GM21390 (cell line): ENCODE results near the gene MYLK3.

ENCODE experiments used
- ATAC-seq: cut with Tn5 transposase; IDR thresholded peaks from one replicate; pipeline ENCODE4 v1.9.1; 2021; ENCODE audit not compliant: unreplicated experiment

The MYLK3 gene

DNA sequence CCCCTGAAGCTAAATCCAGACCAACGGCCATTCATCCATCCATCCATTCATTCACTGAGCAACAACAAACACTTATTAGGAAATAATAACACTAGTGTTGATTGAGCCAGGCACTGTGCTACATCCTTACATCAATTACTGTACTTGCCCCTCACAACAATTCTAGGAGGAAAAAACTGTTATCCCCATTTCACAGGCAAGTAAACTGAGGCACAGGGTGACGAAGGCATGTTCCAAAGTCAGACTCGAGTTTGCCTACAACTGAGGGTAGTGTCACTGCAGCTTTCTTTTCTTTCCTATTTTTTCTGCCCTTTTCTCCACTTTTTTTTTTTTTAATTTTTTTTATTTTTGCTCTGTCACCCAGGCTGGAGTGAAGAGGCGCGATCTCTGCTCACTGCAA is 11.2 kb upstream of the MYLK3 start:
- ATAC-seq = no peak

DNA sequence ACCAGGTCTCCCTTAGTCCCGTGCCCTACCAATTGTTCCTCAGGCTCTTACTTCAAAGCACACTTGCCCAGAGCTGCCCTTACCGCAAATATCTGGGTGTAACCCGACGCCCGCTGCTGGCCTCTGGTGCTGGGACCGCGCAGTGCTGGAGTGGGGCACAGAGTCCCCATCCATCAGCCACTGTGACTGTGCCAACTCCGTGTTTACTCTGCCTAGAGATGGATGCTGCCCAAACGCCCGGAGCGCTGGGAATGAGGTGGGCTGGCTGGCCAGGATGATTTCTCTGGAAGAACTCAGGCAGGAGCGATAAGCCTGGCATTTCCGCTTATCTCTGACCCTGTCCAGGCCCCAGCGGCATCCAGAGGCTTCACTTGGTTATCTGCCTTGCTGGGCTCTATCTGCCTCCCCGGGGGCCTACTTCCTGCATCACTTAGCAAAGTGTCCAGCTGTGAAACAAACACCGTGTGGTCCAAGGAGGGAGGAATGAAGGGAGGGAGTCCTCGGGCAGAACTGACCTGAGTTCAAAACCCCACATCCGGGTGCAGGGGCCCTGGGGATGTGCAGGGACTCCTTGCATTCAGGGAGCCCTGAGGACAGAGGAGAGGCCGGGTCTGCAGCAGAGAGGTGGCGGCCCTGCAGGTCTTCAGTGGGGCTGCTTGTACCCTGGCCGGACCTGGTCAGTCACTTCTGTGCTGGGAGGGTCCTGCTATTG is 9.4 kb upstream of the MYLK3 start:
- no peak for ATAC-seq

DNA sequence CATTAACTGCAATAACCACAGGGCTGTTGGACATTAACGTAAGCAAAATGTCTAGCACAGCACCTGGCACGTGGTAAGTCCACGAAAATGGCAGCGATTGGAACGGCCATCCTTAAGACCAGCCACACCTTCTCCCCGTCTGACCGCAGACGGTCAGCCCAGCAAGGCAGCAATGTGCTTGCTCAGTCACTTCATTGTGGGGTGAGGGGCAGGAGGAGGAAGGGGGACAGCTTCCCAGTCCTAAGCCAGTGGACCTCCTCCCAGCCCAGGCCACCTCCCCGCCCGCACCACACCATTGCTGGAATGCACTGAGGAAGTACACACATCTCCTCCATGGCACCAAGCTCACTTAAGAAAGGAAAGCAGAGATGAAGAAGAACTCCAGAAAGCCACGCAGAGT is 8.6 kb upstream of the MYLK3 start:
- ATAC-seq = no peak

DNA sequence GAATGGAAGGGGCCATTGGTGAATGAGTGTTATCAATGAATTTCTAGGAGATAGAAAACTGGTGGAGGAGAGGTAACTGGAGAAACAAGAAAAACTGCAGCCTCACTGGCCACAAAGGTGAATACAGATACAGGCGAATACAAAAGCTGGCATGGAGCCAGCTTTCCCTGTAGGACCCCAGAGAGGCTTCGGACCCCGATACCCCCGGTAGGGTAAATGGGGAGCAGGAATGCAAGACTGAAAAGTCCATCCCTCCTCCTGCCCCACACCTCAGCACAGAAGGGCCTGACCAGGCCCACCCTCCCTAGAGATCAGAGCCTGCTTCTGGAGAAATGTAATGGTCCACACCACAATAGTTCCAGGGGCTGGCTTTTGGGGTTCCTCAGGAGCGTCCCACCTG is 4.9 kb upstream of the MYLK3 start:
- ATAC-seq = no peak

DNA sequence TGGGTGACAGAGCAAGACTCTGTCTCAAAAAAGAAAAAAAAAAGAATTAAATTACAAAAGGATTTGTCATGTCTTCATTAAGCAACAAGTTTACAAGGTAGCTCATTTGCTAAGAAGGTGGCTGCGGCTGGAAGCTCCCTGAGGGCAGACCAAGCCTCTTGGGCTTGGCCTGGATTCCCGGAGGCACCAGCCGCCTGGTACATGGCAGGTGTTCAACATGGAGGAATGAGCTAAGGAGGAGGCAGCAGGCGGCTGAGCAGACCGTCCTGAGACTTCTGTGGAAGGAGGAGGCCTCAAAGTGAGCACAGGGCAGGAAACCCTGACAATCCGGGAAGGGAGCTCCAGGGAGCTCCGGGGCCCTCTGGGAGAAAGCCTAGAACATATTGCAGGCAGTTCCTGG is 3.2 kb upstream of the MYLK3 start:
- no peak for ATAC-seq

DNA sequence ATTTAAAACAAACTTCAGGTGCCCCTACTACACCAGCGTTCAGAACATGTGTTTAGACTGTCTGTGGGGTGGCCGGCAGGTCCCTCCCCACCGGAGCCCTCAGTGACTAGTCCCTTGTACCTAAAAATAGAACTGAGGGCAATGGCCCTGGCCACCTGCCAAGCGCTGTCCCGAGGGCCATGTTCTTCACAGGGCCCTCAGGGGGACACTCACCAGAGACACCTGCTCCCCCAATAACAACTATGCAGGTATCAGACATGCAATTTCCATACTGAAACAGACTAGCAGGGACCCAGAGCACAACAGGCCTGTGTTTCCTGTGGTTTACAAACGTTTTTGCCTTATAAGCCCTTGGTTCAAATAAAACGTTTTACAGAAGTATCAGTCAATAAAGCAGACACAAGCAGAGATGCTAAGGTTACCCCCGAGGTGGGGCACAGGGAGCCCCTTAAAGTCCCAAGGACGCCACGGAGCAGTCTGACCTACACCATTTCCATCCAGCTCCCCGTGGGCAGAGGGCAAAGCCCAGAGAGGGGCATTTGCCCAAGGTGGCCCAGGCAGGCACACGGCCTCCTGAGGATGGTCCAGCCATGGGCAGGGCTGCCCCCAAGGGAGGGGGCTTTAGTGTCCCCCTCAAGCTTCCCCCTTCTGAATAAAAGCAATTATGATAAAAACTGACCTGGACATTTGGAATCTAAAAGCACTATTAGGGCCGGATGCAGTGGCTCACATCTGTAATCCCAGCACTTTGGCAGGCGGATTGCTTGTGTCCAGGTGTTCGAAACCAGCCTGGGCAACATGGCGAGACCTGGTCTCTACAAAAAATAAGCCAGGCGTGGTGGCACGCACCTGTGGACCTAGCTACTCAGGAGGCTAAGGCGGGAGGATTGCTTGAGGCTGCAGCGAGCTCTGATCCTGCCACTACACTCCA is 896 bp upstream of the MYLK3 start:
- peak; percentile 74 for ATAC-seq

DNA sequence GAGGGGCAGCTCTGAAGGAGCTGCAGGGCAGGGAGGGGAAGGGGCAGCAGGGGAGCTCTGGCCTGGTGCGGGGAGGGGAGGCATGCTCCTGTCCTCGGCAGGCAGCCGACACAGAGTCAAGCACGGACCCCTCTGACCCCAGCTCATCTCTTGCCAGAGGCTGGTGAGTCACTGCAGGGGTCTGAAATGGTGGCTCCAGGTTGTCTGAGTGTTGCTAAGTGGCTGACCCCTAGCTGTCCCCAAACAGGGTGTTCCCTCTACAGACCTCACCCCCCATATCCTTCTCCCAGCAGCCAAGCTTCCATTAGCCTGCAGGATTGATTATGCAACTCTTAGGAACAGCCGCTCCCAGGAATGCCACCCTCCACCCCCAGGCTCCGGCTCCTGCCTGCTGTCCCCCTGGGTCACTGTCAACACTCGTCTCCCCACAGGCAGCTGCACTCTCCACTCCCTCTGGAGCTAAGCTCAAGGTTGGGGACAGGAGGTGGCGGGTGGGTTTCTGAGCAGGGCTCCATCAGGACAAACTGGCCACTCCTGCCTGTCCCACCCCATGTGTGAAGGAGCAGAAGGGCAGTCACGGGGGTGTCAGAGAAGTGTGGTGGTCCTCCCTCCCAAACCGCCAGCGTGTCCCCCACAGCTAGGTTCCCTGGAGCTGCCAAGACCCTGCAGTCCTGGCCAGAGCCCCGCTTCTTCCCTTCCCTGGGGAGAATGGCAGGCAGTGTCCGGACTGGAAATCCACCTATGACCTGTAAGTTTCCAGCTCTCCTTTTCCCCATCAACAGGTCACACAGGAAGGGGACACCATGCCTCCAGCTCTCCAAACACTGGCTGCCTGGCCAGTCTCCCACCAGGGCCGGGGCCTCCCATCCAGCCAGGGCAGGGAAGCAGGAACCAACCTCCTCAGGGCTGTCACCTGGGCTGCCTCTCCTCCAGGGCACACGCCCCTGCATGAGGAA is 1.0 kb downstream of the MYLK3 start:
- no peak for ATAC-seq

DNA sequence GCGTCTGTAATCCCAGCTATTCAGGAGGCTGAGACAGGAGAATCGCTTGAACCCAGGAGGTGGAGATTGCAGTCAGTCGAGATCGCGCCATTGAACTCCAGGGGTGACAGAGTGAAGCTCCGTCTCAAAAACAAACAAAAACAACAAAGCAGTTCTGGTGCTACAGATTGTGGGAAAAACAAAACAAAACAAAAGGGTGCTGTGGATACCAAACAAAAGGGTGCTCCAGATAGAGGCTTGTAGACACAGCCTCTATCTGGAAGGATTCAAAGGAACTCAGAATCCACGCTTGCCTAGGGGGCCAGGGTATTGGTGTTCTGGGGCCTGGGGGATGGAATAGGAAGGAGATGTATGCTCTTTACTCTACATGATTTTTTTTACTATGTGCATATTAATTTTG is 2.5 kb downstream of the MYLK3 start:
- no peak for ATAC-seq

DNA sequence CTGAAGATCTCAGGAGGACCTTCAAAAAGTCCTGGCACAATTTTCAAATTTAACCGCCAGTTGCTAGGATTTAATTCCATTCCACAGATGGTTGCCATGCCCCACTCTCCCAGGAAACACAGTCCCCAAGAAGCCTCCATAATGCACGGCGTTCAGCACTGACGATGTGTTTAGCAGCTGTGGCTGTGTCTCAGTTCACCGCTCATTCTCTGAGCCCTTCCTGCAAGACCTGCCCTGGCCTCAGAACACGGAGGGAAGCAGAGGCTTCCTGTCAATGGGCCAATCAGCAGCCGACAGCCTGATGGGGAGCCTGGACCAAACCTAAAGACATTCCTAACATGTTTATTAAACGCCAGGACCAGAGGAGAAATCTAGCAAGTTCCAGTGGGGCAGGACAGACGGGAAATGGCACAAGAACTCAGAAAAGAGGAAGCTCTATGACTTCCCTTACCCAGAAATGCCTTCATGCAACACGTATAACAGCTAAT is 4.9 kb downstream of the MYLK3 start:
- peak; percentile 76 for ATAC-seq

DNA sequence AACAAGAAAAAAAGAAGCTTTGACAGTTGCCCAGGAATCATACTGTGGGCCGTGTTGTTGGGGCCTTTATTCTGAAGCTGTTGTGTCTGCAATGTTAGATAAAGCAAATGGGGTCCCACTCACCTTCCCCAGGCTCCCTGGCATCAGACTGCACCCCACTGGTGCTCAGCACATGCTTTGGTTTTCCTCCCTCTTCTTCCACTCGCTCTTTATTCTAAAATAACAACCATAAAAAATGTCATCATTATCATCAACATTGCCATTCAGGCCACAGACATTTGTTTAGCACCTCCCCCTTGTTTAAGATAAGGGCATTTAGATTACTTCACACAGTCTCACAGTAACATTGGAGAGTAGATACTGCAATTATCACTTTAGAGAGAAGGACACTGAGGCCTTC is 8.2 kb downstream of the MYLK3 start:
- ATAC-seq = no peak

DNA sequence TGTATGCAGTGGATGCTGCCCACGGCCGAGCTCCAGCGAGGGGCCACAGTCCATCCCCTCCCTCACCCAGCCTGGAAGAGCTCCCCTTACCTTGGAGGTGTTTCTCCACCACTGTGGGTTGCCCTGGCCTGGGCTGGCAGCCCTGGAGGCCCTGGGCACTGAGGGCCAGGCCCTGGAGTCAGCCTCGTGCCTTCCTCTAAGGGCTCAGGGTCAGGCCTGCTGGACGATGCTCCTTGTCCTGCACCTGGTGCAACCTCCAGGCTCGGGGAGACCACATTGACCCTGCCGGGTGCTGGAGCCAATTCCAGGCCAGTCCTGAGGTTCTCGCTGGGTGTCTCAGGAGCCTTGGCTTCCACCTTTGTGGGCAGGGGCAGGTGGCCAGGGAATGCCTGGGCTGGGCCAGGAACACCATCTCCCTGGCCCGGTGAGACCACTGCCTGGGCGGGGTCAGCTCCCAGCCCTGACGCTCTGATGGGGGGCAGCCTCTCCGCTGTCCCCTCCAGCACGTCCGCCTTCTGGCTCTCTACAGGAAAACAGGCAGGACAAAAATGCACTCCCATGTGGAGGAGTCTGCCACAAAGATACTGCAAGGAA is 10.4 kb downstream of the MYLK3 start:
- no peak for ATAC-seq

DNA sequence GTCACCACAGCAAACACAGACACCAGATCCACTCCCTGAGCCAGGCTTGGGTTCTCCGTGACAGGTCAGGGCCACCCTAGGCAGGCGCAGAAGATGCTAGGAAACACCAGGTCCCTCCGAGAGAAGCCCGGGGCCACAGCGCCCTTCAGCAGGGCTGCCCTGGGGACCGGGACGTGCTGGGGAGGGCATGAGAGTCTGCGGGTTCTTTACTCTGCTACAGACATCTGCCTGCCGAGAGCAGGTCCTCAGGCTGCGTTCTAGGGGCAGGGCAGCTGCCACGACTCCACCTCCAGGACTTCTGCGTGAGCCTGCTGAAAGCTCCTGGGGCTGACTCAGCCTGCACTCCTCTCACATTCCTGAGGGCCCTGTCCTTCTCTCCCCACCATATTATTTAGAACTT is 11.4 kb downstream of the MYLK3 start:
- no peak for ATAC-seq

DNA sequence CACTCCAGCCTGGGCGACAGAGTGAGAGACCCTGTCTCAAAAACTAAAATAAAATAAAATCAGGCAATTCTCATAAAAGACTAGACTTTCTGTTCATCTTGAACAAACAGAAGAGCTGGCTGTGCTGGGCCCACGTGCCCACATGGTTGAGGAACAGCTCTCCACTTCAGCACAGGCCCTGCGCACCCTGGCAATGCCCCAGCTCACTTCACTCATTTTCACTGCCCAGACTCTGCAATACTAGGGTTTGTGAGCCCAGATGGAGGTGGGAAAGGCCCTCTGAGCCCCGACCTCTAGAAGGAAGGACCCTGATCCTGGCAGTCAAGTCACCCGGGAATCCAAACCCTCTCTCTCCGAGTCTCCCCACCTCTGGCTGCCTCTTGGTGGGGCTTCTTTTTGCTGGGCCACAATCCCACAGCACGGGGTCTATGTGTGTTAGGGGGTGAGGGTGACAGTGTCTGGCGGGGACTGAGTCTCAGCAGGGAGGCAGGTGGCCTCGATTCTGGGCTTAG is 14.8 kb downstream of the MYLK3 start:
- ATAC-seq = no peak

DNA sequence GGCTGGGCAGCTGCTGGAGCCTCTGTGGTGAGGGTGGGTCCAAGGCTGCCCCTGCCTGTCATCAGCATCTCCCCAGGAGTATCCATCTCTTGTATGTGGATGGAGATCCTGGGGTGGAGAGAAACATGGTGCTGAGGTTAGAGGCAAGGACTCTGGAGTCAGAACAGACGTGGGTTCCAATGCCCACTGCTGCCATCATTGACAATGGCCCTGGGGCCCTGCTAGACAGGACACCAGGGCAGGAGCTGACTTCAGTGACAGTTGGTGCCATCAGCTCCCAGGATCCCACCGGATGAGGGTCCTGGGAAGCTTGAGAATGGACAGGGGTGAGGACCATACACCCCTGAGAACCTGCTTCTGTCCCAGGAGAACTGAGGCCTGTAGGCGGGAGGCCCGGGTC is 15.6 kb downstream of the MYLK3 start:
- ATAC-seq = no peak

DNA sequence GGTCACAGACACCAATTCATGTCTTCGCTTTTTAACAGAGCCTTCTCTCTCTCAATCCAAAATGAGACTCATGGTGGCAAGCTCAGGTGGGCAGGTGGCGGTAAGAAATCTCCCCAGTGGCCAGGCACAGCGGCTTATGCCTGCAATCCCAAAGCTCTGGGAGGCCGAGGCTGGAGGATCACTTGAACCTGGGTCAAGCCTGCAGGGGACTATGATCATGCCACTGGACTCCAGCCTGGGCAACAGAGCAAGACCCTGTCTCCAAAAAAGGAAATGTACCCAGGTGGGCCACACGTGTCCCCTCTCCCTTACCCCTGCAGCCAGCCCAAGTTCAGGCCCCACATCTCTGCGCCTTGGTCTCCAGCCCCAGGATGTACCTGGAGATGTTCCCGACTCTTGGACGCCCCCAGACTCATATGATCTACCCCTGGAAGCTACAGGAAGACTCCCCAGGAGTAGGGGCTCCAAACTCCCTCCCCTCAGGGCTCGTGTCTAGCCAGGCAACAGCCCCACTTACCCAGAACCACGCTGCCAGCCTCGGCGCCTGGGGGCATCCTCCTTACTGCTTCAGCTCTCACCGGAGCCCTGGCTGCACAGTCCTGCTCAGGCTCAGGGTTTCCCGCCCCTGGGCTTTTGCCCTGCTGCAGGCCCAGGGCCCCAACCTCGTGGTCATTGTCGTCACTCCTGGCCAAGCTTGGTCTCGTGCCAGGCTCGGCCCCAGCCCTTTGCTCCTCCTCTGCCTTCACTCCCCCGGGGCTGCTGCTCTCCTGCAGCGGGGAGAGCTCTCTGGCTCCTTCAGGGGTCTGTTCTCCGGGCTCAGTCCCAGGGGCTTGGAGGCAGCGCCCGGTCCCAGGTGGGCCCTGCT is 16.2 kb downstream of the MYLK3 start:
- no peak for ATAC-seq

DNA sequence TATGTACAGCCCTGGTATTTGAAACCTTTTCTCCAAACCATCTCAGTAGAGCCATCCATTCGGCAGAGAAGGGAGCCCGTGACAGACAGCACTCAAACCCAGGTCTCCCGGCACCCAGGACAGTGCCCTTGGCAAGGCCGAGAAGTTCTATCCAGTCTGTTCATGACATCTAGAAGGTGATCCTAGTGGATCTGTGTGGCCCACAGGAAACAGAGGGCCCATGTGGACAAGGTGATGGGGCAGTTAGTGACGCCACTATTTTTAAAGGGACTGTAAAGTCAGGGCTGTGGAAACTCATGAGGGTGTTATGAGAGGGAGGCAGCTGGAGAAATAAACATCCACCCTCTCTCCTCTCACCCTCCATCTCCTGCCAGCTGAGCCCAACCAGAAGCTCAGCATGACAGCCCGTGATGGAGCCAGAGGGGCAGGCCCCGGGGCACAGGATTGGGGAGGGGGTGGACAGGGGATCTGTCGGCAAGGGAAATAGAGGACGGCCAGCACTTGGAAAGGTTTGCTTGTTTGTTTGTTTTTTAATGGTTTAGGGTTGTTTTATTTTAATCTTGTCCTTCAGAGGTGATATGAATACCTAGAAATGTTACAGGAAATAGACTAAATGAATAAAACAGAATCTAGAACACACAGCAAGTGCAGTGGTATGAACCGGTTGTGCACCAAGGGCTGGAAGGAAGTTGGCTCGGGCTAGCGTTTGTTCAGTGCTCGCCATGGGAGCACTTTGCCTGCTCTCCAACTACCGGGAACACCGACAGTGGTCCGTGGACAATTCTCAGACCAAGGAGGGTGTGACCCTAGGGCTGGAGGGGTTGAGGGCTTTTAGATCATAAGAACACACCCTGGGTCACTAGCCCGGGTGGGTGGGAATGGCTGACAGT is 17.1 kb downstream of the MYLK3 start:
- no peak for ATAC-seq

DNA sequence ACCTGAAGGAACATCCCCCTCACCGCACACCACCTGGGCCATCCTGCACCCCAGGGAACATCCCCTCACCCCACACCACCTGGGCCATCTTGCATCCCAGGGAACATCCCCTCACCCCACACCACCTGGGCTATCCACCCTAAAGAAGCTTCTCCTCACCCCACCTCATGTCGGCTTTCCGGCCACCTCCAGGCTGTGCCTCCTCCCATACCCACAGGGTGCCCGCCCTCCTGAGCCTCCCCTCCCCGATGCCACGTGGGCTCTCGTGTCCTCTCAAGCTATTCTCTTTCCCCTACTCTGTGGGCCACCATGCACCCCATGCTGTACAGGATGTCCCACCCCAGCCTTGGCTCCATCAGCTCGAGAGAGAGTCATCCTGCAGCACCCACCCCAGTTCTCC is 18.0 kb downstream of the MYLK3 start:
- ATAC-seq = no peak

DNA sequence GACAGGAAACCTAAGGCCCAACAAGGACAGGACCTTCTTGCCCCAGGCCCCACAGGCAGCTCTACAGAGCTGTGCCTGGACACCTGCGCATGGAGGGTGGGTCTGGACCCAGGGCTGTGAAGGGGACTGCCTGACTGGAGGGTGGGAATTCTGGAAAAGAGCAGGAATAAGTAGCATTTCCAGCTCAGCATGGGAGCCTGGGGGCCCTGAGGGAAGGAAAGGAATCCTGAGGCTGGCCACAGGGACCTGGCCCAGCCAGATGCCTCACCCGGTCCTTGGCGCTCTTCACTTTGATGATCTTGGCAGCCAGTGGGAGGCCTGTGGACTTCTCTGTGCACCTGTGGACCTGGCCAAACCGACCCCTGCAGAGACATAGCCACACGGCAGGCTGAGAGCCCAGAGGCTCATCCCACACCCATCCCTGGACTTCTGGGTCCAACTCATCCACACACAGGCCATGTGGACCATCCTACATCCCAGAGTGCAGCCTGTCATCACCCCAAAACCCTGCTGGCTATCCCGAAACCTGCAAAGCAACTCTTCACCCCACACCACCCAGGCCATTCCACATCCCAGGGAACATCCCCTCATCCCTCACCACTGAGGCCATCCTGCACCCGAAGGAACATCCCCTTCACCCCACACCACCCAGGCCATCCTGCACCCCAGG is 18.7 kb downstream of the MYLK3 start:
- ATAC-seq = no peak
